ENCODE measurements around the gene D2HGDH. TPM values are rescaled to one million over a fixed set of nuclear protein-coding genes. Genes with fewer than 3 reads are reported as not detected.

The D2HGDH gene
- total and polyA plus RNA-seq, 2 of the 13 experiments (the other 11 are each of a cell fraction or from before 2014, with no cell fraction given) = 19.2 to 20.3 TPM

DNA sequence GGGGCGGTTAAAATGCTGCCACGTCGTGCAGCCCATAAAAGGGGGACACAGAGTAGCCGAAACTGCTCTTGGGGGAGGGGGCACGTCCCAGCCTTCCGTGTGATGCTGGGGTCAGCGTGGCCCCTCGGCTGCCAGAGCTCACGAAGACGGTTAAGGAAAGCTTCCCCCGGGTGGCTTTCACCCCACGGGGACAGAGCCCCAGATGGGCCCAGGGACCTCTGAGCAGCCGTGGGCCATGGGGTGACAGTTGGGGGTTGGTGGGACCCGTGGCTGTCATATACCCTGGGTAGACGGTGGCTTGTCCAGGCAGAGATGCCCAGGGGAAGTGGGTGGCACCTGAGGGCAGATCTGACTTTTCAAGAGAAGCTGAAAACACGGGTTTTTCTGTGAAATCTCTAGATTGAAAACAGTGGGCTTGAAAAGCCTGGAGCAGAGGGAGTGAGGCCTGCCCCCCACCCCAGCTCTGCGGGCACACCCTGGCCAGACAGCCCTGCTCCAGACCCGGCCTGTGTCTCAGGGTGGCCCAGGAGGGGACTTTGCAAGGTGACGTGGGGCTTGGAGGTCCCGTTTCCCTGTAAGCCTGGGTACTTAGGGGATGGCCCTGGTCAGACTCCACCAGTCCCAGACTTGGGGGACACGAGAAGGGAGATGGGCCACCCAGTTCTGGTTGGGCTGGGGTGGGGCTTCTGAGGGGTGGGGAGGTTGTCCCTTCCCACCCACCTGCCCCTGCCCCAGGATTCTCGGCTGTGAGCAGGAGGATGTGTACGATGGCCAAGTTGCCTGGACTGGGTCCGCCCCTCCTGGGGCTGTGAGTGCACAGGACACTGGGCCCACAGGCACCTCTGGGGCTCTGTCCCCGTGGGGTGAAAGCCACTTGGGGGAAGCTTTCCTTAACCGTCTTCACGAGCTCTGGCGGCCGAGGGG, 75.2 kb downstream of the D2HGDH start (continued):
- TF ChIP-seq MTF2 (CRISPR knock-in tag; IDR thresholded peaks at IDR 0.05; ENCODE audit: borderline replicate concordance) = no peak
- no peak for TF ChIP-seq PCBP2 (optimal IDR thresholded peaks at IDR 0.05; ENCODE audit: low read depth, low read length, poor library complexity, severe bottlenecking)
- TF ChIP-seq, protein P1, sequence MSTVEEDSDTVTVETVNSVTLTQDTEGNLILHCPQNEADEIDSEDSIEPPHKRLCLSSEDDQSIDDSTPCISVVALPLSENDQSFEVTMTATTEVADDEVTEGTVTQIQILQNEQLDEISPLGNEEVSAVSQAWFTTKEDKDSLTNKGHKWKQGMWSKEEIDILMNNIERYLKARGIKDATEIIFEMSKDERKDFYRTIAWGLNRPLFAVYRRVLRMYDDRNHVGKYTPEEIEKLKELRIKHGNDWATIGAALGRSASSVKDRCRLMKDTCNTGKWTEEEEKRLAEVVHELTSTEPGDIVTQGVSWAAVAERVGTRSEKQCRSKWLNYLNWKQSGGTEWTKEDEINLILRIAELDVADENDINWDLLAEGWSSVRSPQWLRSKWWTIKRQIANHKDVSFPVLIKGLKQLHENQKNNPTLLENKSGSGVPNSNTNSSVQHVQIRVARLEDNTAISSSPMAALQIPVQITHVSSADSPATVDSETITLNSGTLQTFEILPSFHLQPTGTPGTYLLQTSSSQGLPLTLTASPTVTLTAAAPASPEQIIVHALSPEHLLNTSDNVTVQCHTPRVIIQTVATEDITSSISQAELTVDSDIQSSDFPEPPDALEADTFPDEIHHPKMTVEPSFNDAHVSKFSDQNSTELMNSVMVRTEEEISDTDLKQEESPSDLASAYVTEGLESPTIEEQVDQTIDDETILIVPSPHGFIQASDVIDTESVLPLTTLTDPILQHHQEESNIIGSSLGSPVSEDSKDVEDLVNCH (CRISPR knock-in tag; IDR thresholded peaks at IDR 0.05) = no peak
- TF ChIP-seq, protein P2, sequence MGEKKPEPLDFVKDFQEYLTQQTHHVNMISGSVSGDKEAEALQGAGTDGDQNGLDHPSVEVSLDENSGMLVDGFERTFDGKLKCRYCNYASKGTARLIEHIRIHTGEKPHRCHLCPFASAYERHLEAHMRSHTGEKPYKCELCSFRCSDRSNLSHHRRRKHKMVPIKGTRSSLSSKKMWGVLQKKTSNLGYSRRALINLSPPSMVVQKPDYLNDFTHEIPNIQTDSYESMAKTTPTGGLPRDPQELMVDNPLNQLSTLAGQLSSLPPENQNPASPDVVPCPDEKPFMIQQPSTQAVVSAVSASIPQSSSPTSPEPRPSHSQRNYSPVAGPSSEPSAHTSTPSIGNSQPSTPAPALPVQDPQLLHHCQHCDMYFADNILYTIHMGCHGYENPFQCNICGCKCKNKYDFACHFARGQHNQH (CRISPR knock-in tag; IDR thresholded peaks at IDR 0.05) = no peak; the same call in 1 of the 2 replicates
- 0 out of 2 replicates have a peak, but pooled peaks have one; percentile 21 for TF ChIP-seq PAX8 (CRISPR knock-in tag; IDR thresholded peaks at IDR 0.05; ENCODE audit: borderline replicate concordance)
- no peak for TF ChIP-seq POLR2A (IDR thresholded peaks at IDR 0.05; ENCODE audit: insufficient read depth in 1 of 2, low read depth in 2 of 2, low read length in 2 of 2)
- no peak for TF ChIP-seq NR2F6 (IDR thresholded peaks at IDR 0.05)
- no peak for TF ChIP-seq NR2F6 (CRISPR knock-in tag; IDR thresholded peaks at IDR 0.05)
- TF ChIP-seq, protein P3, sequence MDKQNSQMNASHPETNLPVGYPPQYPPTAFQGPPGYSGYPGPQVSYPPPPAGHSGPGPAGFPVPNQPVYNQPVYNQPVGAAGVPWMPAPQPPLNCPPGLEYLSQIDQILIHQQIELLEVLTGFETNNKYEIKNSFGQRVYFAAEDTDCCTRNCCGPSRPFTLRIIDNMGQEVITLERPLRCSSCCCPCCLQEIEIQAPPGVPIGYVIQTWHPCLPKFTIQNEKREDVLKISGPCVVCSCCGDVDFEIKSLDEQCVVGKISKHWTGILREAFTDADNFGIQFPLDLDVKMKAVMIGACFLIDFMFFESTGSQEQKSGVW (CRISPR knock-in tag; IDR thresholded peaks at IDR 0.05; ENCODE audit: borderline replicate concordance) = no peak
- TF ChIP-seq, protein P4, sequence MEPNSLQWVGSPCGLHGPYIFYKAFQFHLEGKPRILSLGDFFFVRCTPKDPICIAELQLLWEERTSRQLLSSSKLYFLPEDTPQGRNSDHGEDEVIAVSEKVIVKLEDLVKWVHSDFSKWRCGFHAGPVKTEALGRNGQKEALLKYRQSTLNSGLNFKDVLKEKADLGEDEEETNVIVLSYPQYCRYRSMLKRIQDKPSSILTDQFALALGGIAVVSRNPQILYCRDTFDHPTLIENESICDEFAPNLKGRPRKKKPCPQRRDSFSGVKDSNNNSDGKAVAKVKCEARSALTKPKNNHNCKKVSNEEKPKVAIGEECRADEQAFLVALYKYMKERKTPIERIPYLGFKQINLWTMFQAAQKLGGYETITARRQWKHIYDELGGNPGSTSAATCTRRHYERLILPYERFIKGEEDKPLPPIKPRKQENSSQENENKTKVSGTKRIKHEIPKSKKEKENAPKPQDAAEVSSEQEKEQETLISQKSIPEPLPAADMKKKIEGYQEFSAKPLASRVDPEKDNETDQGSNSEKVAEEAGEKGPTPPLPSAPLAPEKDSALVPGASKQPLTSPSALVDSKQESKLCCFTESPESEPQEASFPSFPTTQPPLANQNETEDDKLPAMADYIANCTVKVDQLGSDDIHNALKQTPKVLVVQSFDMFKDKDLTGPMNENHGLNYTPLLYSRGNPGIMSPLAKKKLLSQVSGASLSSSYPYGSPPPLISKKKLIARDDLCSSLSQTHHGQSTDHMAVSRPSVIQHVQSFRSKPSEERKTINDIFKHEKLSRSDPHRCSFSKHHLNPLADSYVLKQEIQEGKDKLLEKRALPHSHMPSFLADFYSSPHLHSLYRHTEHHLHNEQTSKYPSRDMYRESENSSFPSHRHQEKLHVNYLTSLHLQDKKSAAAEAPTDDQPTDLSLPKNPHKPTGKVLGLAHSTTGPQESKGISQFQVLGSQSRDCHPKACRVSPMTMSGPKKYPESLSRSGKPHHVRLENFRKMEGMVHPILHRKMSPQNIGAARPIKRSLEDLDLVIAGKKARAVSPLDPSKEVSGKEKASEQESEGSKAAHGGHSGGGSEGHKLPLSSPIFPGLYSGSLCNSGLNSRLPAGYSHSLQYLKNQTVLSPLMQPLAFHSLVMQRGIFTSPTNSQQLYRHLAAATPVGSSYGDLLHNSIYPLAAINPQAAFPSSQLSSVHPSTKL (CRISPR knock-in tag; IDR thresholded peaks at IDR 0.05) = no peak
- no peak for TF ChIP-seq BRD4 (CRISPR knock-in tag; IDR thresholded peaks at IDR 0.05)
- TF ChIP-seq ARID2 (CRISPR knock-in tag; IDR thresholded peaks at IDR 0.05; ENCODE audit: borderline replicate concordance) = peak; percentile 35; the same call in 1 of the 2 replicates
- TF ChIP-seq MATR3 (CRISPR knock-in tag; IDR thresholded peaks at IDR 0.05) = no peak
- TF ChIP-seq SIN3A (IDR thresholded peaks at IDR 0.05; ENCODE audit: borderline replicate concordance, low read depth, low read length) = no peak; the same call in 1 of the 2 replicates
- TF ChIP-seq, protein P5, sequence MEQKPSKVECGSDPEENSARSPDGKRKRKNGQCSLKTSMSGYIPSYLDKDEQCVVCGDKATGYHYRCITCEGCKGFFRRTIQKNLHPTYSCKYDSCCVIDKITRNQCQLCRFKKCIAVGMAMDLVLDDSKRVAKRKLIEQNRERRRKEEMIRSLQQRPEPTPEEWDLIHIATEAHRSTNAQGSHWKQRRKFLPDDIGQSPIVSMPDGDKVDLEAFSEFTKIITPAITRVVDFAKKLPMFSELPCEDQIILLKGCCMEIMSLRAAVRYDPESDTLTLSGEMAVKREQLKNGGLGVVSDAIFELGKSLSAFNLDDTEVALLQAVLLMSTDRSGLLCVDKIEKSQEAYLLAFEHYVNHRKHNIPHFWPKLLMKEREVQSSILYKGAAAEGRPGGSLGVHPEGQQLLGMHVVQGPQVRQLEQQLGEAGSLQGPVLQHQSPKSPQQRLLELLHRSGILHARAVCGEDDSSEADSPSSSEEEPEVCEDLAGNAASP (CRISPR knock-in tag; IDR thresholded peaks at IDR 0.05; ENCODE audit: borderline replicate concordance) = no peak
- 0 out of 2 replicates have a peak, but pooled peaks have one; percentile 1 for TF ChIP-seq SNAPC2 (CRISPR knock-in tag; IDR thresholded peaks at IDR 0.05)
- TF ChIP-seq ZNF616 (CRISPR knock-in tag; IDR thresholded peaks at IDR 0.05; ENCODE audit: low read depth) = no peak

All from HepG2 (cell line).